ENCODE results near the gene DPF1. TPM values are rescaled to one million over a fixed set of nuclear protein-coding genes. Genes with fewer than 3 reads are reported as not detected.

The DPF1 gene
- total RNA-seq, 2 donors from 2014 or later: not detected

- Histone ChIP-seq H3K9me3 (no peaks in the 10 kb centered on the region), H3K27me3 (no peaks in the 10 kb centered on the region), H3K4me3 (no peak overlapping the region), H3K9ac (ENCODE audit: low read depth in 2 of 2, low read length in 2 of 2) (no peak overlapping the region), H3K27ac (no peak overlapping the region), H3K36me3 (peaks cover 6% of the 10 kb centered on the region), H3K4me1 (no peaks in the 10 kb centered on the region)
- DNase-seq: no peak
- intact Hi-C loops (cut with DNase I): no loop called here
- no peak for TF ChIP-seq CTCF (IDR thresholded peaks at IDR 0.05)
Measured at GRCh38 chr19:38162094-38162493, 61.9 kb downstream of the DPF1 start.

Other genes starting within 250 kb of the DPF1 start
- 10 to 100 TPM; 11.0 to 27.8 TPM for gene PPP1R14A, start 32.2 kb upstream of the DPF1 start, total RNA-seq
- gene SPINT2, start 40.4 kb upstream of the DPF1 start, total RNA-seq: 100 to 1,000 TPM; 790 to 935 TPM
- gene C19orf33, start 80.0 kb upstream of the DPF1 start, total RNA-seq: 100 to 1,000 TPM; 111 to 159 TPM
- 10 to 100 TPM; 28.8 to 58.3 TPM for gene YIF1B, start 91.7 kb upstream of the DPF1 start, total RNA-seq
- 10 to 100 TPM; 19.8 to 23.4 TPM for gene KCNK6, start 95.6 kb upstream of the DPF1 start, total RNA-seq
- gene CATSPERG, start 111.6 kb upstream of the DPF1 start, total RNA-seq: 1 to 10 TPM; 3.2 to 8.4 TPM
- gene PSMD8, start 150.3 kb upstream of the DPF1 start, total RNA-seq: 100 to 1,000 TPM; 126 to 184 TPM
- under 1 TPM; 0.37 to 0.45 TPM for gene GGN, start 163.8 kb upstream of the DPF1 start, total RNA-seq
- under 1 TPM; 0.61 to 0.99 TPM for gene SPRED3, start 164.5 kb upstream of the DPF1 start, total RNA-seq
- 10 to 100 TPM; 31.4 to 35.4 TPM for gene FAM98C, start 178.9 kb upstream of the DPF1 start, total RNA-seq
- gene RASGRP4, start 202.0 kb upstream of the DPF1 start, total RNA-seq: under 1 TPM; 0.84 to 0.90 TPM
- under 1 TPM; 0.64 to 0.89 TPM for gene RYR1, start 209.5 kb upstream of the DPF1 start, total RNA-seq